GM23338 (cell line): Measurements from ENCODE around the gene DTWD1. TPM values are rescaled to one million over a fixed set of nuclear protein-coding genes. Genes with fewer than 3 reads are reported as not detected.

ENCODE experiments used
- CREB1 ChIP-seq: fragments of 250-450 bp; sonication (Bioruptor Pico); IDR thresholded peaks from 2 replicates; pipeline ENCODE4 v1.5.0; 2020; ENCODE audit warnings: low read depth, mild to moderate bottlenecking, moderate library complexity
- EZH2phosphoT487 ChIP-seq: fragments of 200-600 bp; sonication (generic); IDR thresholded peaks from one replicate; pipeline ENCODE4 v1.8.1; 2018; ENCODE audit warnings: antibody characterized with exemption; ENCODE audit not compliant: unreplicated experiment
- POLR2AphosphoS5 ChIP-seq: IDR thresholded peaks from 2 replicates; pipeline ENCODE4 v1.6.1; 2016; ENCODE audit warnings: antibody characterized with exemption, low read depth
- polyA plus RNA-seq: library from polyadenylated mRNA; unstranded; fragments of >200 nt; fragmentation: Nextera tagmentation; extraction: Ambion mirVana; gene quantifications from 2 replicates; pipeline ENCODE4 v1.2.1, GENCODE V29; 2016
- total RNA-seq: library from RNA; depleted of rRNA; stranded (reverse); fragments of >200 nt; shearing (Covaris generic); gene quantifications from 2 replicates; pipeline ENCODE4 v1.2.3, GENCODE V29; 2014
- TF ChIP-seq, protein P1 (sequence below): fragments of 250-450 bp; sonication (Bioruptor Pico); IDR thresholded peaks from 2 replicates; pipeline ENCODE4 v1.5.0; 2020; ENCODE audit warnings: mild to moderate bottlenecking, moderate library complexity
- TF ChIP-seq, protein P2 (sequence below): IDR thresholded peaks from one replicate; pipeline ENCODE4 v1.6.1; 2018; ENCODE audit warnings: antibody characterized with exemption; ENCODE audit not compliant: unreplicated experiment
- TF ChIP-seq, protein P3 (sequence below), 2 experiments: fragments of 200-600 bp in 1 of 2; sonication (generic) in 1 of 2; conservative IDR thresholded peaks; 2 replicates each; pipeline versions ENCODE4 v1.5.1 to v1.6.1; 2016 to 2017; ENCODE audit warnings: antibody characterized with exemption in 2 of 2, low read depth in 2 of 2, mild to moderate bottlenecking in 2 of 2, moderate library complexity in 1 of 2

DTWD1 gene
- total and polyA plus RNA-seq, 2 experiments from 2014 or later = 28.4 to 45.2 TPM

GRCh38 chr15:49649987-49650386, 29.1 kb downstream of the DTWD1 start (continued):
- TF ChIP-seq, protein P1, sequence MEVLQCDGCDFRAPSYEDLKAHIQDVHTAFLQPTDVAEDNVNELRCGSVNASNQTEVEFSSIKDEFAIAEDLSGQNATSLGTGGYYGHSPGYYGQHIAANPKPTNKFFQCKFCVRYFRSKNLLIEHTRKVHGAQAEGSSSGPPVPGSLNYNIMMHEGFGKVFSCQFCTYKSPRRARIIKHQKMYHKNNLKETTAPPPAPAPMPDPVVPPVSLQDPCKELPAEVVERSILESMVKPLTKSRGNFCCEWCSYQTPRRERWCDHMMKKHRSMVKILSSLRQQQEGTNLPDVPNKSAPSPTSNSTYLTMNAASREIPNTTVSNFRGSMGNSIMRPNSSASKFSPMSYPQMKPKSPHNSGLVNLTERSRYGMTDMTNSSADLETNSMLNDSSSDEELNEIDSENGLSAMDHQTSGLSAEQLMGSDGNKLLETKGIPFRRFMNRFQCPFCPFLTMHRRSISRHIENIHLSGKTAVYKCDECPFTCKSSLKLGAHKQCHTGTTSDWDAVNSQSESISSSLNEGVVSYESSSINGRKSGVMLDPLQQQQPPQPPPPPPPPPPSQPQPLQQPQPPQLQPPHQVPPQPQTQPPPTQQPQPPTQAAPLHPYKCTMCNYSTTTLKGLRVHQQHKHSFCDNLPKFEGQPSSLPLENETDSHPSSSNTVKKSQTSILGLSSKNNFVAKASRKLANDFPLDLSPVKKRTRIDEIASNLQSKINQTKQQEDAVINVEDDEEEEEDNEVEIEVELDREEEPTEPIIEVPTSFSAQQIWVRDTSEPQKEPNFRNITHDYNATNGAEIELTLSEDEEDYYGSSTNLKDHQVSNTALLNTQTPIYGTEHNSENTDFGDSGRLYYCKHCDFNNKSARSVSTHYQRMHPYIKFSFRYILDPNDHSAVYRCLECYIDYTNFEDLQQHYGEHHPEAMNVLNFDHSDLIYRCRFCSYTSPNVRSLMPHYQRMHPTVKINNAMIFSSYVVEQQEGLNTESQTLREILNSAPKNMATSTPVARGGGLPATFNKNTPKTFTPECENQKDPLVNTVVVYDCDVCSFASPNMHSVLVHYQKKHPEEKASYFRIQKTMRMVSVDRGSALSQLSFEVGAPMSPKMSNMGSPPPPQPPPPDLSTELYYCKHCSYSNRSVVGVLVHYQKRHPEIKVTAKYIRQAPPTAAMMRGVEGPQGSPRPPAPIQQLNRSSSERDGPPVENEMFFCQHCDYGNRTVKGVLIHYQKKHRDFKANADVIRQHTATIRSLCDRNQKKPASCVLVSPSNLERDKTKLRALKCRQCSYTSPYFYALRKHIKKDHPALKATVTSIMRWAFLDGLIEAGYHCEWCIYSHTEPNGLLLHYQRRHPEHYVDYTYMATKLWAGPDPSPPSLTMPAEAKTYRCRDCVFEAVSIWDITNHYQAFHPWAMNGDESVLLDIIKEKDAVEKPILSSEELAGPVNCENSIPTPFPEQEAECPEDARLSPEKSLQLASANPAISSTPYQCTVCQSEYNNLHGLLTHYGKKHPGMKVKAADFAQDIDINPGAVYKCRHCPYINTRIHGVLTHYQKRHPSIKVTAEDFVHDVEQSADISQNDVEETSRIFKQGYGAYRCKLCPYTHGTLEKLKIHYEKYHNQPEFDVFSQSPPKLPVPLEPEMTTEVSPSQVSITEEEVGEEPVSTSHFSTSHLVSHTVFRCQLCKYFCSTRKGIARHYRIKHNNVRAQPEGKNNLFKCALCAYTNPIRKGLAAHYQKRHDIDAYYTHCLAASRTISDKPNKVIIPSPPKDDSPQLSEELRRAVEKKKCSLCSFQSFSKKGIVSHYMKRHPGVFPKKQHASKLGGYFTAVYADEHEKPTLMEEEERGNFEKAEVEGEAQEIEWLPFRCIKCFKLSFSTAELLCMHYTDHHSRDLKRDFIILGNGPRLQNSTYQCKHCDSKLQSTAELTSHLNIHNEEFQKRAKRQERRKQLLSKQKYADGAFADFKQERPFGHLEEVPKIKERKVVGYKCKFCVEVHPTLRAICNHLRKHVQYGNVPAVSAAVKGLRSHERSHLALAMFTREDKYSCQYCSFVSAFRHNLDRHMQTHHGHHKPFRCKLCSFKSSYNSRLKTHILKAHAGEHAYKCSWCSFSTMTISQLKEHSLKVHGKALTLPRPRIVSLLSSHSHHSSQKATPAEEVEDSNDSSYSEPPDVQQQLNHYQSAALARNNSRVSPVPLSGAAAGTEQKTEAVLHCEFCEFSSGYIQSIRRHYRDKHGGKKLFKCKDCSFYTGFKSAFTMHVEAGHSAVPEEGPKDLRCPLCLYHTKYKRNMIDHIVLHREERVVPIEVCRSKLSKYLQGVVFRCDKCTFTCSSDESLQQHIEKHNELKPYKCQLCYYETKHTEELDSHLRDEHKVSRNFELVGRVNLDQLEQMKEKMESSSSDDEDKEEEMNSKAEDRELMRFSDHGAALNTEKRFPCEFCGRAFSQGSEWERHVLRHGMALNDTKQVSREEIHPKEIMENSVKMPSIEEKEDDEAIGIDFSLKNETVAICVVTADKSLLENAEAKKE (CRISPR knock-in tag) = no peak
- no peak for TF ChIP-seq POLR2AphosphoS5
- no peak for TF ChIP-seq EZH2phosphoT487
- TF ChIP-seq, protein P2, sequence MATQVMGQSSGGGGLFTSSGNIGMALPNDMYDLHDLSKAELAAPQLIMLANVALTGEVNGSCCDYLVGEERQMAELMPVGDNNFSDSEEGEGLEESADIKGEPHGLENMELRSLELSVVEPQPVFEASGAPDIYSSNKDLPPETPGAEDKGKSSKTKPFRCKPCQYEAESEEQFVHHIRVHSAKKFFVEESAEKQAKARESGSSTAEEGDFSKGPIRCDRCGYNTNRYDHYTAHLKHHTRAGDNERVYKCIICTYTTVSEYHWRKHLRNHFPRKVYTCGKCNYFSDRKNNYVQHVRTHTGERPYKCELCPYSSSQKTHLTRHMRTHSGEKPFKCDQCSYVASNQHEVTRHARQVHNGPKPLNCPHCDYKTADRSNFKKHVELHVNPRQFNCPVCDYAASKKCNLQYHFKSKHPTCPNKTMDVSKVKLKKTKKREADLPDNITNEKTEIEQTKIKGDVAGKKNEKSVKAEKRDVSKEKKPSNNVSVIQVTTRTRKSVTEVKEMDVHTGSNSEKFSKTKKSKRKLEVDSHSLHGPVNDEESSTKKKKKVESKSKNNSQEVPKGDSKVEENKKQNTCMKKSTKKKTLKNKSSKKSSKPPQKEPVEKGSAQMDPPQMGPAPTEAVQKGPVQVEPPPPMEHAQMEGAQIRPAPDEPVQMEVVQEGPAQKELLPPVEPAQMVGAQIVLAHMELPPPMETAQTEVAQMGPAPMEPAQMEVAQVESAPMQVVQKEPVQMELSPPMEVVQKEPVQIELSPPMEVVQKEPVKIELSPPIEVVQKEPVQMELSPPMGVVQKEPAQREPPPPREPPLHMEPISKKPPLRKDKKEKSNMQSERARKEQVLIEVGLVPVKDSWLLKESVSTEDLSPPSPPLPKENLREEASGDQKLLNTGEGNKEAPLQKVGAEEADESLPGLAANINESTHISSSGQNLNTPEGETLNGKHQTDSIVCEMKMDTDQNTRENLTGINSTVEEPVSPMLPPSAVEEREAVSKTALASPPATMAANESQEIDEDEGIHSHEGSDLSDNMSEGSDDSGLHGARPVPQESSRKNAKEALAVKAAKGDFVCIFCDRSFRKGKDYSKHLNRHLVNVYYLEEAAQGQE = no peak
- TF ChIP-seq, protein P3, sequence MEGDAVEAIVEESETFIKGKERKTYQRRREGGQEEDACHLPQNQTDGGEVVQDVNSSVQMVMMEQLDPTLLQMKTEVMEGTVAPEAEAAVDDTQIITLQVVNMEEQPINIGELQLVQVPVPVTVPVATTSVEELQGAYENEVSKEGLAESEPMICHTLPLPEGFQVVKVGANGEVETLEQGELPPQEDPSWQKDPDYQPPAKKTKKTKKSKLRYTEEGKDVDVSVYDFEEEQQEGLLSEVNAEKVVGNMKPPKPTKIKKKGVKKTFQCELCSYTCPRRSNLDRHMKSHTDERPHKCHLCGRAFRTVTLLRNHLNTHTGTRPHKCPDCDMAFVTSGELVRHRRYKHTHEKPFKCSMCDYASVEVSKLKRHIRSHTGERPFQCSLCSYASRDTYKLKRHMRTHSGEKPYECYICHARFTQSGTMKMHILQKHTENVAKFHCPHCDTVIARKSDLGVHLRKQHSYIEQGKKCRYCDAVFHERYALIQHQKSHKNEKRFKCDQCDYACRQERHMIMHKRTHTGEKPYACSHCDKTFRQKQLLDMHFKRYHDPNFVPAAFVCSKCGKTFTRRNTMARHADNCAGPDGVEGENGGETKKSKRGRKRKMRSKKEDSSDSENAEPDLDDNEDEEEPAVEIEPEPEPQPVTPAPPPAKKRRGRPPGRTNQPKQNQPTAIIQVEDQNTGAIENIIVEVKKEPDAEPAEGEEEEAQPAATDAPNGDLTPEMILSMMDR (conservative IDR thresholded peaks at IDR 0.05; ENCODE audit: low read depth in 2 of 2) = no peak
- no peak for TF ChIP-seq CREB1 (CRISPR knock-in tag)
